ENCODE measurements around the gene METAP2. TPM values are rescaled to one million over a fixed set of nuclear protein-coding genes. Genes with fewer than 3 reads are reported as not detected.
"Not testable (repeated sequence)": the region's sequence is repeated elsewhere in the genome, so short reads cannot be mapped to it uniquely, and the experiment has no call there.

METAP2 gene
- total and polyA plus RNA-seq, 12 donors = 41.3 to 86.4 (median 58.4) TPM

GRCh38 chr12:95453881-95454280 is 20.1 kb upstream of the METAP2 start:
- H3K27ac ChIP-seq; intact Hi-C loops (cut with DNase I); ATAC-seq; H3K27me3 ChIP-seq; H3K4me1 ChIP-seq; H3K36me3 ChIP-seq; DNase-seq; H3K4me3 ChIP-seq: not testable (repeated sequence)
- WGBS, 2 donors = 91 to 92% methylated on average over 1 of the region's 1 CpG
- H3K9me3 ChIP-seq = peaks cover 0 to 29% (median 19%) of the 10 kb centered on the region in 11 donors

- DNase-seq; H3K36me3 ChIP-seq; ATAC-seq; H3K4me3 ChIP-seq; H3K4me1 ChIP-seq; intact Hi-C loops (cut with DNase I); H3K27me3 ChIP-seq: not testable (repeated sequence)
- 60 to 65% methylated on average over 6 of the region's 6 CpGs for WGBS, 2 donors
- Histone ChIP-seq H3K27ac (peak overlapping the region in 1 of 10 donors; percentile 50), H3K9me3 (peaks cover 0 to 31% (median 19%) of the 10 kb centered on the region in 11 donors)
Observed at GRCh38 chr12:95454780-95455215, 19.2 kb upstream of the METAP2 start.

DNA sequence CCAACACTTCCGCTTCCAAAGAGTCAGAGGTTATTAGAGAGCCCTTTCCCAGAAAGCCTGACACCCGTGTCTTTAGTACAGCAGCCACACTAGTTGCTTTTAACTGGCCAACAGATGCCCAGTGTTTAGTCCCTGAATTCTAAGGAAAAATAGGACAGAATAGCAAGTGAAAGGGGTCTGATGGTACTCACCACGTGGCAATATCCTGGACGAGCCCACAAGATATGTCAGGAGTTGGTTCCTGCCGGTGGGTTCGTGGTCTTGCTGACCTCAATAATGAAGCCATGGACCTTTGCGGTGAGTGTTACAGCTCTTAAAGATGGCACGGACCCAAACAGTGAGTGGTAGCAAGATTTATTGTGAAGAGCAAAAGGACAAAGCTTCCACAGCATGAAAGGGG is 16.3 kb upstream of the METAP2 start:
- H3K36me3 ChIP-seq; ATAC-seq; DNase-seq; H3K4me3 ChIP-seq; H3K4me1 ChIP-seq; H3K27ac ChIP-seq; H3K27me3 ChIP-seq; intact Hi-C loops (cut with DNase I): not testable (repeated sequence)
- 83 to 84% methylated on average over 8 of the region's 8 CpGs for WGBS, 2 donors
- peaks cover 0 to 31% (median 19%) of the 10 kb centered on the region in 11 donors for H3K9me3 ChIP-seq

- H3K27ac ChIP-seq = no peak overlapping the region
- peaks cover 0 to 31% (median 19%) of the 10 kb centered on the region in 11 donors for H3K9me3 ChIP-seq
- WGBS, 2 donors = 48 to 61% methylated on average over 2 of the region's 2 CpGs
- H3K36me3 ChIP-seq = no peaks in the 10 kb centered on the region
- H3K4me1 ChIP-seq = peaks cover 0 to 6% (median 0%) of the 10 kb centered on the region in 9 donors
- TF ChIP-seq, protein P1, sequence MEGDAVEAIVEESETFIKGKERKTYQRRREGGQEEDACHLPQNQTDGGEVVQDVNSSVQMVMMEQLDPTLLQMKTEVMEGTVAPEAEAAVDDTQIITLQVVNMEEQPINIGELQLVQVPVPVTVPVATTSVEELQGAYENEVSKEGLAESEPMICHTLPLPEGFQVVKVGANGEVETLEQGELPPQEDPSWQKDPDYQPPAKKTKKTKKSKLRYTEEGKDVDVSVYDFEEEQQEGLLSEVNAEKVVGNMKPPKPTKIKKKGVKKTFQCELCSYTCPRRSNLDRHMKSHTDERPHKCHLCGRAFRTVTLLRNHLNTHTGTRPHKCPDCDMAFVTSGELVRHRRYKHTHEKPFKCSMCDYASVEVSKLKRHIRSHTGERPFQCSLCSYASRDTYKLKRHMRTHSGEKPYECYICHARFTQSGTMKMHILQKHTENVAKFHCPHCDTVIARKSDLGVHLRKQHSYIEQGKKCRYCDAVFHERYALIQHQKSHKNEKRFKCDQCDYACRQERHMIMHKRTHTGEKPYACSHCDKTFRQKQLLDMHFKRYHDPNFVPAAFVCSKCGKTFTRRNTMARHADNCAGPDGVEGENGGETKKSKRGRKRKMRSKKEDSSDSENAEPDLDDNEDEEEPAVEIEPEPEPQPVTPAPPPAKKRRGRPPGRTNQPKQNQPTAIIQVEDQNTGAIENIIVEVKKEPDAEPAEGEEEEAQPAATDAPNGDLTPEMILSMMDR (IDR thresholded peaks at IDR 0.05) = no peak
- ATAC-seq (no peak), DNase-seq (no peak)
- H3K4me3 ChIP-seq = no peak overlapping the region
- no peaks in the 10 kb centered on the region for H3K27me3 ChIP-seq
- intact Hi-C loops (cut with DNase I) = no loop called here
Observed at GRCh38 chr12:95458761-95459160, 15.2 kb upstream of the METAP2 start.

DNA sequence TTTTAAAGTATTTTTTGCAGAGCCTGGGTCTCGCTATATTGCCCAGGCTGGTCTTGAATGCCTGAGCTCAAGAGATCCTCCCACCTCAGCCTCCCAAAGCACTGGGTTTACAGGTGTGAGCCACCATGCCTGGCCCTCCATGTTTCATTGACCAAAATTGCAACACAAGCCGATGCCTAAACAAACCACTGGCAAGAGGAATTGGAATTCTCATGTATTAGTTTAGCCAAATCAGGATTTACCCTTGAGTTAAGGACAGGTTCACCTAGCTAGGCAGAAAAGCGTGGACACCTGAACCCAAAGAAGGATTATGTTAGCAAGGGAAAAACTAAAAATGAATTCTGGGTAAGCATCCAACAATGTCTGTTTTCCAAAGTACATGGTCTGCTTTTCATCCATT is 14.6 kb upstream of the METAP2 start:
- TF ChIP-seq, protein P1 (IDR thresholded peaks at IDR 0.05) = no peak
- WGBS, 2 donors = 89 to 98% methylated on average over 3 of the region's 3 CpGs
- Histone ChIP-seq H3K4me1 (peaks cover 0 to 6% (median 0%) of the 10 kb centered on the region in 9 donors), H3K36me3 (no peaks in the 10 kb centered on the region), H3K27me3 (no peaks in the 10 kb centered on the region), H3K4me3 (no peak overlapping the region), H3K9me3 (peaks cover 0 to 31% (median 19%) of the 10 kb centered on the region in 11 donors), H3K27ac (no peak overlapping the region)
- no peak for ATAC-seq
- DNase-seq = no peak
- intact Hi-C loops (cut with DNase I) = no loop called here

- no peaks in the 10 kb centered on the region for H3K36me3 ChIP-seq
- peaks cover 0 to 31% (median 19%) of the 10 kb centered on the region in 11 donors for H3K9me3 ChIP-seq
- no peak overlapping the region for H3K4me3 ChIP-seq
- H3K27ac ChIP-seq = no peak overlapping the region
- TF ChIP-seq, protein P1 (IDR thresholded peaks at IDR 0.05) = no peak
- H3K4me1 ChIP-seq = no peaks in the 10 kb centered on the region
- H3K27me3 ChIP-seq = no peaks in the 10 kb centered on the region
- DNase-seq (no peak), ATAC-seq (no peak)
- intact Hi-C loops (cut with DNase I) = no loop called here
- 88% methylated on average over 1 of the region's 1 CpG for WGBS, 2 donors
Observed at GRCh38 chr12:95460105-95460504, 13.8 kb upstream of the METAP2 start.

Measured in heart right ventricle (tissue), 16 donors.